IPS DF 4.7 (cell line): ENCODE results near the gene ATP5IF1.
A peak's percentile ranks its signal among the peaks of the same experiment; 100 is the strongest.

Source experiments
- DNase-seq: peaks from one replicate; pipeline ENCODE4 v3.0.0-alpha.2; 2013; ENCODE audit warnings: low spot score; ENCODE audit errors: extremely low read depth

The ATP5IF1 gene

GRCh38 chr1:28235755-28236655 is at the start of gene ATP5IF1:
Gene ATP5IF1 (plus strand): TSS chr1:28236124. CDS start chr1:28236184, 60 bp downstream.
- peak; percentile 91 for DNase-seq

- no peak for DNase-seq
Observed at GRCh38 chr1:28190337-28190979, 45.5 kb upstream of the ATP5IF1 start.

- DNase-seq: no peak
Observed at GRCh38 chr1:28190996-28191645, 44.8 kb upstream of the ATP5IF1 start.

- DNase-seq: no peak
Observed at GRCh38 chr1:28193701-28194161, 42.2 kb upstream of the ATP5IF1 start.

- no peak for DNase-seq
Observed at GRCh38 chr1:28194326-28195035, 41.4 kb upstream of the ATP5IF1 start.

- no peak for DNase-seq
Observed at GRCh38 chr1:28195780-28196179, 40.1 kb upstream of the ATP5IF1 start.

- no peak for DNase-seq
Observed at GRCh38 chr1:28196330-28196729, 39.6 kb upstream of the ATP5IF1 start.

GRCh38 chr1:28197682-28198415 is 38.1 kb upstream of the ATP5IF1 start:
- no peak for DNase-seq

GRCh38 chr1:28199328-28200233 is 36.3 kb upstream of the ATP5IF1 start:
- DNase-seq: no peak

- DNase-seq: no peak
Observed at GRCh38 chr1:28200234-28200873, 35.6 kb upstream of the ATP5IF1 start.

GRCh38 chr1:28205243-28205642 is 30.7 kb upstream of the ATP5IF1 start:
- DNase-seq: no peak

GRCh38 chr1:28208818-28209441 is 27.0 kb upstream of the ATP5IF1 start:
- DNase-seq: no peak

- no peak for DNase-seq
Observed at GRCh38 chr1:28209700-28210099, 26.2 kb upstream of the ATP5IF1 start.

GRCh38 chr1:28213315-28213714 is 22.6 kb upstream of the ATP5IF1 start:
- no peak for DNase-seq

- DNase-seq: no peak
Observed at GRCh38 chr1:28229089-28229488, 6.8 kb upstream of the ATP5IF1 start.

GRCh38 chr1:28229996-28230395 is 5.9 kb upstream of the ATP5IF1 start:
- no peak for DNase-seq

GRCh38 chr1:28232558-28233263 is 3.2 kb upstream of the ATP5IF1 start, which contains the start of gene DNAJC8:
Gene DNAJC8 (minus strand): TSS chr1:28233029. CDS start chr1:28232998, 31 bp downstream.
- DNase-seq: peak; percentile 69

GRCh38 chr1:28233264-28233606 is 2.7 kb upstream of the ATP5IF1 start:
- DNase-seq: no peak
